ENCODE measurements around the gene DDX50. TPM values are rescaled to one million over a fixed set of nuclear protein-coding genes. Genes with fewer than 3 reads are reported as not detected.

DDX50 gene
- total RNA-seq, 4 donors from 2014 or later = 44.6 to 76.3 (median 49.1) TPM

GRCh38 chr10:68871105-68871711 is 29.9 kb upstream of the DDX50 start:
- no peaks in the 10 kb centered on the region for H3K36me3 ChIP-seq
- peak overlapping the region; percentile 61 to 64 for H3K27ac ChIP-seq
- no peak overlapping the region for H3K4me3 ChIP-seq
- peak in 1 of 2 donors; percentile 15 for DNase-seq
- no peaks in the 10 kb centered on the region for H3K27me3 ChIP-seq
- H3K4me1 ChIP-seq = no peaks in the 10 kb centered on the region
- intact Hi-C loops (cut with DNase I; ENCODE audit: low total_unique reads) = no loop called here
- no peak for TF ChIP-seq CTCF (IDR thresholded peaks at IDR 0.05)
- TF ChIP-seq POLR2A (IDR thresholded peaks at IDR 0.05) = no peak
- H3K9me3 ChIP-seq = no peaks in the 10 kb centered on the region

- peak in 1 of 2 donors; percentile 17 for DNase-seq
- no peaks in the 10 kb centered on the region for H3K27me3 ChIP-seq
- H3K4me3 ChIP-seq = no peak overlapping the region
- no peaks in the 10 kb centered on the region for H3K4me1 ChIP-seq
- intact Hi-C loops (cut with DNase I; ENCODE audit: low total_unique reads) = no loop called here
- no peaks in the 10 kb centered on the region for H3K36me3 ChIP-seq
- TF ChIP-seq POLR2A (IDR thresholded peaks at IDR 0.05) (no peak), CTCF (IDR thresholded peaks at IDR 0.05) (no peak)
- H3K27ac ChIP-seq = peak overlapping the region in 1 of 2 donors; percentile 61
- no peaks in the 10 kb centered on the region for H3K9me3 ChIP-seq
These were observed 29.3 kb upstream of the DDX50 start for GRCh38 chr10:68871731-68872342.

GRCh38 chr10:68876246-68877138 is 24.6 kb upstream of the DDX50 start:
- no peak for DNase-seq
- no peak overlapping the region for H3K4me3 ChIP-seq
- H3K27ac ChIP-seq = no peak overlapping the region
- no peaks in the 10 kb centered on the region for H3K4me1 ChIP-seq
- no peaks in the 10 kb centered on the region for H3K9me3 ChIP-seq
- no peaks in the 10 kb centered on the region for H3K27me3 ChIP-seq
- H3K36me3 ChIP-seq = no peaks in the 10 kb centered on the region
- TF ChIP-seq CTCF (IDR thresholded peaks at IDR 0.05) (no peak), POLR2A (IDR thresholded peaks at IDR 0.05) (no peak)
- intact Hi-C loops (cut with DNase I; ENCODE audit: low total_unique reads) = no loop called here

GRCh38 chr10:68877482-68878110 is 23.5 kb upstream of the DDX50 start:
- no peaks in the 10 kb centered on the region for H3K4me1 ChIP-seq
- intact Hi-C loops (cut with DNase I; ENCODE audit: low total_unique reads) = no loop called here
- TF ChIP-seq POLR2A (IDR thresholded peaks at IDR 0.05) (no peak), CTCF (IDR thresholded peaks at IDR 0.05) (no peak)
- no peaks in the 10 kb centered on the region for H3K27me3 ChIP-seq
- H3K9me3 ChIP-seq = no peaks in the 10 kb centered on the region
- H3K27ac ChIP-seq = no peak overlapping the region
- DNase-seq = no peak
- H3K36me3 ChIP-seq = no peaks in the 10 kb centered on the region
- H3K4me3 ChIP-seq = no peak overlapping the region
